Astrocyte of the spinal cord (primary cell): ENCODE data around the gene CCDC88B.
A peak's percentile ranks its signal among the peaks of the same experiment; 100 is the strongest.
"Not testable (repeated sequence)": the region's sequence is repeated elsewhere in the genome, so short reads cannot be mapped to it uniquely, and the experiment has no call there.

Experiments
- DNase-seq: peaks from one replicate; pipeline ENCODE4 v3.0.0; 2011; ENCODE audit warnings: low read depth, low spot score
- H3K4me3 ChIP-seq: 2 replicates; pipeline ENCODE4 v1.5.1; 2011; ENCODE audit warnings: low read depth, mild to moderate bottlenecking, low read length, moderate library complexity
- CTCF ChIP-seq: IDR thresholded peaks from 2 replicates; pipeline ENCODE4 v1.5.1; 2012; ENCODE audit warnings: low read depth, mild to moderate bottlenecking, low read length, inconsistent platforms
- in situ Hi-C: cut with HindIII; loops from 2 replicates; pipeline ENCODE4 v1.10.0; 2017; ENCODE audit warnings: low sequenced_read_pairs

Gene CCDC88B

GRCh38 chr11:64318766-64319761, 20.9 kb upstream of the CCDC88B start:
- TF ChIP-seq CTCF = no peak
- peak overlapping the region; percentile 97 for H3K4me3 ChIP-seq
- no peak for DNase-seq
- in situ Hi-C loops = no loop called here

GRCh38 chr11:64320556-64320955, 19.4 kb upstream of the CCDC88B start:
- TF ChIP-seq CTCF = no peak
- no peak overlapping the region for H3K4me3 ChIP-seq
- DNase-seq = no peak
- in situ Hi-C loops = no loop called here

GRCh38 chr11:64321026-64321425, 19.0 kb upstream of the CCDC88B start:
- no peak overlapping the region for H3K4me3 ChIP-seq
- no peak for TF ChIP-seq CTCF
- no peak for DNase-seq
- in situ Hi-C loops = no loop called here

- no peak overlapping the region for H3K4me3 ChIP-seq
- in situ Hi-C loops = no loop called here
- TF ChIP-seq CTCF = no peak
- peak; percentile 53 for DNase-seq
Observed at GRCh38 chr11:64321533-64321932, 18.5 kb upstream of the CCDC88B start.

GRCh38 chr11:64322925-64323260, 17.1 kb upstream of the CCDC88B start:
- no peak for TF ChIP-seq CTCF
- in situ Hi-C loops = no loop called here
- DNase-seq = no peak
- H3K4me3 ChIP-seq = no peak overlapping the region

GRCh38 chr11:64323373-64323772, 16.6 kb upstream of the CCDC88B start:
- DNase-seq = no peak
- TF ChIP-seq CTCF = no peak
- no peak overlapping the region for H3K4me3 ChIP-seq
- in situ Hi-C loops = no loop called here

GRCh38 chr11:64323984-64324383, 16.0 kb upstream of the CCDC88B start:
- H3K4me3 ChIP-seq, DNase-seq, in situ Hi-C loops: not testable (repeated sequence)
